ENCODE measurements around the gene IL17B.
"Not testable (repeated sequence)": the region's sequence is repeated elsewhere in the genome, so short reads cannot be mapped to it uniquely, and the experiment has no call there.

The IL17B gene

DNA sequence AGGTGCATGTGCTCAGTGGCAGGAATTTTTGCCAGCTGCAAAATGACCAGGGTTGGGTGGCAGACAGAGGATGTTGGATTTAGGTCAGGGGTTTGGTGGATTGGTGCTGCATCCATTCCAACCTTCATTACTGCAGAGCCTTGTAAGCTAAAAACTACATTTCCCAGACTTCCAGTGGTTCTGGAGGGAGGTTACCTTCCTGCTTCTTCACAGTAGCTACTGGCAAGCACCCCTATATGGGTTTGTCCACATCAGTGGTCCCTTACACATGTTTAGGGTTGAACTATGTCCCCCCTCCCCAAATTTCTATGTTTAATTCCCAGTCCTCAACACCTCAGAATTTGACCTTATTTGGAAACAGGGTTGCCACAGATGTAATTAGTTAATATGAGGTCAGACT, 20.7 kb upstream of the IL17B start:
- DNase-seq: peak; percentile 36

DNA sequence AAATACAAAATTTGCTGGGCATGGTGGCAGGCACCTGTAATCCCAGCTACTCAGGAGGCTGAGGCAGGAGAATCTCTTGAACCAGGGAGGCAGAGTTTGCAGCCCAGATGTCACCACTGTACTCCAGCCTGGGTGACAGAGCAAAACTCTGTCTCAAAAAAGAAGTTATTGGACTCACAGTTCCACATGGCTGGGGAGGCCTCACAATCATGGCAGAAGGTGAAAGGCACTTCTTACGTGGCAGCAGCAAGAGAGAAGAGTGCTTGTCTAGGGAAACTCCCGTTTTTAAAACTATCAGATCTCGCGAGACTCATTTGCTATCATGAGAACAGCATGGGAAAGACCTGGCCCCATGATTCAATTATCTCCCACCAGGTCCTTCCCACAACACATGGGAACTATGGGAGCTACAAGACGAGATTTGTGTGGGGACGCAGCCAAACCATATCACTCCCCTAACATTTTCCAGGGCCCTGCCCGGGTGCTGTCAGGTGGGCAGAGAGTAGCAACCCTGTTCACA, 19.7 kb upstream of the IL17B start:
- peak; percentile 28 for DNase-seq

GRCh38 chr5:149397530-149397929, 18.4 kb upstream of the IL17B start:
- DNase-seq: no peak

- not testable (repeated sequence) for DNase-seq
Observed at GRCh38 chr5:149394996-149395395, 15.9 kb upstream of the IL17B start.

- no peak for DNase-seq
Observed at GRCh38 chr5:149392718-149393117, 13.6 kb upstream of the IL17B start.

GRCh38 chr5:149391524-149391923, 12.4 kb upstream of the IL17B start:
- no peak for DNase-seq

DNA sequence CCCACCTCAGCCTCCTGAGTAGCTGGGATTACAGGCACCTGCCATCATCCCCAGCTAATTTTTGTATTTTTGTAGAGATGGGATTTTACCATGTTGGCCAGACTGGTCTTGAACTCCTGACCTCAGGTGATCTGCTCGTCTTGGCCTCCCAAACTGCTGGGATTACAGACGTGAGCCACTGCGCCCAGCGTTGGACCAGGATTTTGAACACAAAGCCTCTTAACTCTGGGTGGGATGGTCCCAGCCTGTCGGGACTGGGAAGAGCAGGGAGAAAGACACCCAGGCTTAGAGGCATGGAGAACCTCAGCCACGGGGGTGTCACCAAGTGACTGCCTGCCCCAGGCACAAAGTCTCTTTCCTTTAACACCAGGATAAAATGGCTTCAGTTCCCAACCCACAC, 12.0 kb upstream of the IL17B start:
- not testable (repeated sequence) for DNase-seq

DNA sequence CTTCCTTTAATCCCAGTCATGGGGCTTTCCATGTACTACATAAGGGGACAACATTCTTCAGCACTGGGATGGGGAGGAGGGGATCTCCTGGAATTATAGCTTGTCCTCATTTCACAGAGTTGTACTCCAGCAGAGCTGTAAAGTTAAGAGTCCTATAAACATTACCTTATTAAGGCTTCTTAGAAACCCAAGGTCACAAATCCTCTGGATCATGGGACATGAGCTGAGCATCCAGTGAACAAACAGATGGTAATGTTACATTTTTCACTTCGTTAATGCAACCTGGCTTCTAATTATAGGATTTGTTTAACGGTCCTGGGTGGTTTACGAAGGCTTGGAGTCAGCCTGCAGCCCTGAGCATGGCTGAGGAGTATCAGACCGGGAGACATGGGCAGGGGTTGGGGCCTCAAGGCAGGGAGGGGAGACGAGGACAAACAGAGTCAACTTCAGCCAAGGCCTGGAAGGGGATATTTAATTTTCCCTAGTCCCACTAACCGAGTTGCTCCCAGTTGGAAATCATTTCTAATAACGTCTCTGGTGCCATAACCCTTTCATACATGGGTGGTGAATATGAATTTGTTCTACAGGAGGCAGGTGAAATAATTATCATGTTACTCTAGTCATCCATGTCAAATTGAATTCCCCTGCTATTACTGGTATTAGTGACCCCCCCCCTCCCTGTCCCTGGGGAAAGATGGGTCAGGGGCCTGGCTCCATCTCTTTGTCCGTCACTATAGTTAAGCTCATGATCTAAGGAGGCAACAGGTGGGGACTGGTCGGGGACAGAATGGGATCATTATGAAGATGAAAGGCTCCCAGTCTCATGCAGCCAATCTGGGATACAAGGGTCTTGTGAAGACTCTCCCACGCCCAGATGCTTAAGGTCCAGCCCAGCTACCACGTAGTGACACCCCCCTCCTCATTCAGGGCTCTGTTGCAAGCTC, 10.7 kb upstream of the IL17B start:
- DNase-seq: no peak

- no peak for DNase-seq
Observed at GRCh38 chr5:149388498-149389190, 9.6 kb upstream of the IL17B start.

DNA sequence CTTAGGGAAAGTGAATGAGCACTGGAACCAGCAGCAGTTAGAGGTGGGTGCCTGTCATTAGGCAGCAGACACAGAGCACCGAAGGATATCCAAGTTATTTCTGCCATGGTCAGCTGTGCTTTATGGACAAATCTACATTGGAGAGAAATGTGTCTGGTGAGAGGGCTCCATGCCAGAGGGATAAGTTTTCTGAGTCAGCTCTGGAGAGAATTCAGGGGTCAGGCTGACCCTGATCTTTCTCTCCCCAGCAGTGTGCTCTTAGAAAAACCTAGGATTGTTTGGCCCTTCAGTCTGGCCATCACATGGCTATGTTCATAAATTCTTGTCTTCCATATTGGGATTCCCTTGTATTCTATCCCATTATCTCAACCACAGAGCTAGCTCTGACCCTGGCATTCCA, 8.9 kb upstream of the IL17B start:
- no peak for DNase-seq

DNA sequence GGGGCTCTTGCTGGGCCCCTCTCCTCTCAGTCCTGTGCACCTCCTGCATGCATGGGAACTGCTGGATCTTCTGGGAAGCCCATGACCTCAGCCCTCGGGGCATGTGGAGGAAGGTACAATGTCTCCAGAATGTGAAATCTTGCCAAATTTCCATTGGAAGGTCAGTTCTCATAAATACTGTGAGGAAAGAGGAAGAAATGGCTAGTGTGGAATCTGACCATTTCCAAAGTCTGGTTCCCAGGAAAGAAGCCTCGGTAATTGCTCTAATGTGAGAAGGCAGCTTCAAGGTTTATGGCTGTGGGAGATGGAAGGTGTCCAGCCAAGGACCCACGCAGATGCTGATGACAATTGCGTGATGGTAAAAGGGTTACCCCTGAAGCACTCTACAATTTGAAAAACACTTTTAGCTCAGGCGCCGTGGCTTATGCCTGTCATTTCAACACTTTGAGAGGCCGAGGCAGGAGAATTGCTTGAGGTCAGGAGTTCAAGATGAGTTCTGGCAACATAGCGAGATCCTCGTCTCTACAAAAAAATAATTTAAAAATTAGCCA, 8.1 kb upstream of the IL17B start:
- DNase-seq: no peak

DNA sequence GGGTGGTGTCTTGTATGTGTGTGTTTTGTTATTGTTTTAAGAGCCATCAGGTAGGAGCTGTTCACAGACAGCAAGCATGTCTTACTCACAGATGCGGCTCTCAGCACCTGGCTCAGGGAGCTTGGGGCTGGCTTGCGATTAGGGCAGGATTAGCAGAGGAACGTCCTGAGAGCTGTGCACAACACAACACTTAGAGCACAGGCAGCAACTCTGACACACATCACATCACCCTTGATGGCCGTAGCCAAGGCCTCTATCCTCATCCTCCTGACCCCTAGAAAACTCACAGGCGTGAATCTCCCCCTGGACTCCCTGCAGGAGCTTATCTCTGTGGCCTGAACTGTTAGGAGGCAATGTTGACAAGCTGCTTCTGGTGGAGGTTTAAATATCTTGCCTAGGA, 7.1 kb upstream of the IL17B start:
- no peak for DNase-seq

DNA sequence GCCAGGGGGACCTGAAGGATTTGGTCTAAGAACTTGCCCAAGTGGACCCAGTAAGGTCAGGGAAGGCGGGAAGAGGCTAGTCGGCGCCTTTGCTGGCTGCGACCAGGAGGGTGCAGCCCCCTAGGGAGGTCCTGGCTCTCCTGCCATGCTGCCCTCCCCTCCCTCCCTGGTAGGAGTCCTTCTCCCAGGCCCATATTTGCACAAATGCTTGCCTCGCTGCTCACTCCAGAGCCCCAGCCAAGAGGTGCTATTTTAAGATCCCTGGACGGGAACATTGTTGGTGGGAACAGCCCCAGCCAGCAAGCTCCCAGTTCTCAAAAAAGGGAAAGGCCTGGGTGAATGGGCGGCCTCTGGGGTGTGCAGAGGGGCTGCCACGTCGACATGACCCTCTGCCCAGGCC, 4.3 kb upstream of the IL17B start:
- no peak for DNase-seq

DNA sequence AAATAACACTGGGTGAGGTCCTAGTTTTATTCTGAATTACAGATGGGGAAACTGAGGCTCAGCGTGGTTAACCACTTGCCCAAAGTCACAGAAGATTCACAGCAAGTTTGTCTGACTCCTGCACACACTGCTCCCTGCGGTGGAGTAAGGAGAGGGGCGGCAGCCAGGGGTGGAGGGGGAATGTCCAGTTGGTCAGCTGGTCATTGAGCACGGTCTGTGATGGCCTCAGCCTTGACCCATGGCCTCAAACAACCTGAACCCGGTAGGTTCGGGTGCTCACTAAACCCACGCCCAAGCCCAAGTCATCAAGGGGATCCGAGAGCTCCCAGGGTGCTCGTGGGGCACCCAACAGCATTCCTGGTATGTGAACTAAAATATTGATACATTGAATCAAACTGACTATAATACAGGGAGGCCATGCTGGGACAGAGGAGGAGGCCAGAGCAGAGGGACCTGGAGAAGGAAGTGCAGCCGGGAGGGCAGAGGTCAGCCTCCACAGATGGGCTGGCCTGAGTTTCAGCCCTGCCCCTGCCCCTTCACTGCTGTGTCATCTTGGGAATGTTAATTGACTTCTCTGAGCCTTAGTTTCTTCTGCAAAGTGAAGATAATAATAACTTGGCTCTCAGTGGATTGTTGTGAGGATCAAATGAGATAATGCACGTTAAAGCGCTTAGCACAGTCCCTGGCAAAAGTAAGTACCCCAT, 3.6 kb upstream of the IL17B start:
- no peak for DNase-seq

DNA sequence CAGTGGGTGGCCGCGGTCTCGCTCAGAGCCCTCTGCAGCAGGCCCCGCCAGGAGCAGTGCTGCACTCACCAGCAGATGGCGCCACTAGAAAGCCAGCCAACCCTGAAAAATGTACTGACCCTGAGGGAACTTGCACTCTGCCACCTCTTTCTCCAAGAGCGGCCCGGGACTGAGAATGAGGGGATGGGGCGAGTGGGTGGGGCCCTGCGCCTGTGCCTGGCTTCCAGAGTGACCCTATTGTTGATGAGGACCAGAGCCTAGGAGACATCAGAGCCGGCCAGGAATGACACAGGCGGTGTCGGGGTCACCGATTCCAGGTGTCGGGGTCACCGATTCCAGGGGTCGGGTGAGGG, 2.9 kb upstream of the IL17B start:
- peak; percentile 95 for DNase-seq

- DNase-seq: no peak
Observed at GRCh38 chr5:149381261-149381985, 2.3 kb upstream of the IL17B start.

DNA sequence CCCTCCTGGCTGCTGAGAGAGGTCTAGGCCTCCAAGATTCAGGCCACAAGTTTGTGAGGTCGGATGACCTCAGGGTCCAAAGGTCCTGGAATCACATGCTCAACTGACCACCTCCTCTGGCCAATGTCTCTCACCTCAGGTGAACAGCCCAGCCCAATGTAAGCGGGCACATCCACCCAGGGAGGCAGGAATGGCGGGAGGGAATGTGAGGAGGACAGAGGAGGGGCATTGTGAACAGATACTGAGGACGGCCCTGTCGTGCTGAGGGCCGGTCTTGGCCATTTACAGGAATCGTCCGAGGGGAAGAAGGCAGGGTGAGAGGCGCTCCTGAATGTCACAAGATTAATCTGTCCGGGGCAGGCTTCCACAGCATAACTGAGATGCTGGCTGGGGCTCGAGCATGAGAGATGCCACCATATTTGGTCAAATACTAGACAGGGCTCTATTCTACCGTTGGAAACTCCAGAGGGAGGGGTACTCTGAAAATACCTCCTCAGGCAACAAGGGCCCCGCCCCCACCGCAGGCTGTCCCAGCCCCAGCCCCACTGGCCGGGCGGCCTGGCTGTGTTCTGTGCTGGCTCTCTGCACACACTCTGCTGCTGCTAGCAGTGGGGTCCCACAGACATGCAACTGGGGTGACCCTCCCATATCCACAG, 1.5 kb upstream of the IL17B start:
- DNase-seq: no peak

GRCh38 chr5:149379818-149380374, 804 bp upstream of the IL17B start:
- no peak for DNase-seq

DNA sequence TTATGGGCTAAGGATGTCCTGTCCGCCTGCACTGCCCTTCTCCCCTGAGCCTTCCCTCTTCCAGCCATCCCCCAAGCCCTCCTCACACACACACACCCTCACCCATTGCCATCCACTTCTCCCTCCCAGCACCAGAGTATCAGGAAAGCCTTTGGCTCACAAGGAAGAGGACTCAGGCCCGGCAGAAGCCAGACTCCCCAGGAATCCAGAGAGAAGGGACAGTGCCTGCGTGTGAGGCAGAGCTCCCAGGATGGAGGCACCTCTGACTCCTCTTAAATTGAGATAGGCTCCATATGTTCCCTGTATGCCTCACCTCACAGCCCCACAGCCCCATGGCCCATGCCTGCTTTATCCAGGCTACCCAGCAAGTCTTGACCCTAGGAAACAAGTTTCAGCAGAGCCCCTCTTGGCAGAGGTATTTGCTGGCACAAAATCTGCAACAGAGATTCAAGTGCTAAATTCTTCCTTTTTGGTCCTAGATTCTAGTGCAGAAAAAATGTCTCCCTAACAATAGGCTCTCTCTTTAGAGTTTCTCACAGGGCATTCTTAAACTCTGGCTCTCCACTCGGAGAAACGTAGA, 761 bp downstream of the IL17B start:
- no peak for DNase-seq

GRCh38 chr5:149376711-149377447, 2.2 kb downstream of the IL17B start:
- DNase-seq: no peak

All from islet precursor cell (in vitro differentiated cells).